ENCODE data around the gene HRH4. TPM values are rescaled to one million over a fixed set of nuclear protein-coding genes. Genes with fewer than 3 reads are reported as not detected.

The HRH4 gene
- polyA plus RNA-seq, 1 donor (not counting 4 experiments of a cell fraction or from before 2014, with no cell fraction given), result 0.03 TPM

DNA sequence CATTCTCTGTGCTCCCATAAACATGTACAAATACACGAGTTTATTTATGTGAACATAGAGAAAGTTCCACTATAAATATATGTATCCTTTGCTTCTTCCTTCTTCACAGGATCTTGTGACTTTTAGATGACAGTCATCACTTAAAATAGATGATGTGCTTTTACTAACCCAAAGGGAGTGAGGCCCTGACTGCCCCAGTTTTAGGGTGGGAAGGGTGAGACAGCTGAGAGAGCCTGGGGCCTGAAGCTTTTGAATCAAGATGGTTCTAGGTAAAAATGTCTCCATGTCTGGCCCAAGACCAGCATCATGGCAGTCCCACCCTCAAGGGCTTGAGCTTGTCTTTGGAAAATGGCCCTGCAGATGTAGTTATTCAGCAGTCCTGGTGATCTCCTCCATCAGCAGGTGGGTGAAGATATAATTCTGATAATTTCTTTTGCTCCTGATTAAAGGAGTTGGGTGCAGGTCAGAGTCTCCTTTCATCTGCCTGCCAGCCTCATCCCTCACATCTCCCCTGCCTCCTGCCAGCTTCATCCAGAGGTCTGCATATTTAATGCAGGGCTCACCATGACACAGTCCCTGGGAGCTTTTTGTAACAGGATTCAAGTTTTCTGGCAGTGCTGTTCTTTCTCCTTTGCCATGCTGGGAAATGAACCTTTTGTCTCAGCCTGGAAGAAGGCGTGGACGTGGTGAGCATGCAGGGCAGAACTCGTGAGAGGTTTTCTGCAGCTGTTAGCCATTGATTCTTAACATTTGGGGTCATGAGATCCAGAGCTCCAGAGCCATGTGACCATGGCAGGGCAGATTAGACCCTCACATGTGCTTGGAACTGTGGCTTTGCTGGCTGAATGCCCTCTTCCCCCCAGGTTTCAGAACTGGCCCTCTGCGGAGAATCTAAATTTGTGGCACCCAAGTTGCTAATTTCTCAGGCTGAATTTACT is 2.7 kb downstream of the HRH4 start:
- no peak overlapping the region for H3K27ac ChIP-seq (ENCODE audit: control insufficient read depth, insufficient read depth, low read length)
- TF ChIP-seq, protein P1, sequence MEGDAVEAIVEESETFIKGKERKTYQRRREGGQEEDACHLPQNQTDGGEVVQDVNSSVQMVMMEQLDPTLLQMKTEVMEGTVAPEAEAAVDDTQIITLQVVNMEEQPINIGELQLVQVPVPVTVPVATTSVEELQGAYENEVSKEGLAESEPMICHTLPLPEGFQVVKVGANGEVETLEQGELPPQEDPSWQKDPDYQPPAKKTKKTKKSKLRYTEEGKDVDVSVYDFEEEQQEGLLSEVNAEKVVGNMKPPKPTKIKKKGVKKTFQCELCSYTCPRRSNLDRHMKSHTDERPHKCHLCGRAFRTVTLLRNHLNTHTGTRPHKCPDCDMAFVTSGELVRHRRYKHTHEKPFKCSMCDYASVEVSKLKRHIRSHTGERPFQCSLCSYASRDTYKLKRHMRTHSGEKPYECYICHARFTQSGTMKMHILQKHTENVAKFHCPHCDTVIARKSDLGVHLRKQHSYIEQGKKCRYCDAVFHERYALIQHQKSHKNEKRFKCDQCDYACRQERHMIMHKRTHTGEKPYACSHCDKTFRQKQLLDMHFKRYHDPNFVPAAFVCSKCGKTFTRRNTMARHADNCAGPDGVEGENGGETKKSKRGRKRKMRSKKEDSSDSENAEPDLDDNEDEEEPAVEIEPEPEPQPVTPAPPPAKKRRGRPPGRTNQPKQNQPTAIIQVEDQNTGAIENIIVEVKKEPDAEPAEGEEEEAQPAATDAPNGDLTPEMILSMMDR (optimal IDR thresholded peaks at IDR 0.05 in 1 of 3, IDR thresholded peaks at IDR 0.05 in 1 of 3, conservative IDR thresholded peaks at IDR 0.05 in 1 of 3; ENCODE audit: extremely low read depth in 1 of 3, insufficient read depth in 2 of 3, low read length in 3 of 3), result no peak
- TF ChIP-seq EZH2 (IDR thresholded peaks at IDR 0.05; ENCODE audit: low read length), result no peak
- no peaks in the 10 kb centered on the region for H3K9me1 ChIP-seq (ENCODE audit: control insufficient read depth, extremely low read depth, insufficient read depth, low read length)
- H3K36me3 ChIP-seq (ENCODE audit: control insufficient read depth in 2 of 2, extremely low read depth in 1 of 2, insufficient read depth in 2 of 2, low read length in 2 of 2), result no peaks in the 10 kb centered on the region
- DNase-seq (ENCODE audit: low read depth, low spot score), result no peak
- no peaks in the 10 kb centered on the region for H3K4me1 ChIP-seq (ENCODE audit: control insufficient read depth, extremely low read depth, insufficient read depth, low read length)
- peaks cover 2% of the 10 kb centered on the region for H4K20me1 ChIP-seq (ENCODE audit: control insufficient read depth, extremely low read depth, insufficient read depth, low read length)
- no peaks in the 10 kb centered on the region for H3K79me2 ChIP-seq (ENCODE audit: control insufficient read depth, insufficient read depth, low read length)
- H2AFZ ChIP-seq (ENCODE audit: control insufficient read depth, low read length), result no peak overlapping the region
- no peak overlapping the region for H3K4me3 ChIP-seq (ENCODE audit: control insufficient read depth in 2 of 3, extremely low read depth in 1 of 3, insufficient read depth in 2 of 3, low read depth in 1 of 3, low read length in 3 of 3)
- H3K4me2 ChIP-seq (ENCODE audit: control insufficient read depth, extremely low read depth, insufficient read depth, low read depth, low read length), result no peak overlapping the region
- FAIRE-seq, result no peak
- H3K9ac ChIP-seq (ENCODE audit: control insufficient read depth, extremely low read depth, insufficient read depth, low read length), result no peak overlapping the region
- H3K9me3 ChIP-seq (ENCODE audit: control insufficient read depth, low read depth, low read length), result no peaks in the 10 kb centered on the region
- dilution Hi-C loops (cut with MboI; ENCODE audit: extremely low pct_ligation_motif_present, low sequenced_read_pairs), result no loop called here
- no peaks in the 10 kb centered on the region for H3K27me3 ChIP-seq (ENCODE audit: control insufficient read depth, extremely low read depth, insufficient read depth, low read length)

DNA sequence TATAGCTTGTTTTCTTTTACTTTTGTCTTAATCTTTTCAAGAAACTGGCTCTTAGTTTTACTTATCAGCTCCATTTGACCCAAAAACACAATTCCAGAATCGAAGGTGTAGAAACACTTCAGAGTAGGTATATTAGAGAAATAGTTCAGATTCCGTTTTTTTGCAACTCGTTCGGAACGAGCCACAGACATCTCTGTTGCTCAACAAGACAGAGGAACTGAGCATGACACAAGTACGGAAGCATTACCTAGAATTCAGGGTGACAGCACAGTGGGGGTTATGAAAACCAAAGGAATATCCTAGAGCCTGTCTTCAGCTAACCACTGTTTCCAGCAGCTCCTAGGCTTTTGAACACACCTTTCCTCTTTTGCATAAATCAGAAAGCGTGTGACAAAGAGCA is 5.0 kb downstream of the HRH4 start:
- dilution Hi-C loops (cut with MboI; ENCODE audit: extremely low pct_ligation_motif_present, low sequenced_read_pairs), result no loop called here
- no peak for FAIRE-seq

More for the DNA sequence above, 5.0 kb downstream of the HRH4 start:
- Histone ChIP-seq H3K79me2 (ENCODE audit: control insufficient read depth, insufficient read depth, low read length) (no peaks in the 10 kb centered on the region), H3K27ac (ENCODE audit: control insufficient read depth, insufficient read depth, low read length) (no peak overlapping the region), H3K4me2 (ENCODE audit: control insufficient read depth, extremely low read depth, insufficient read depth, low read depth, low read length) (no peak overlapping the region), H3K9me3 (ENCODE audit: control insufficient read depth, low read depth, low read length) (no peaks in the 10 kb centered on the region), H3K4me3 (ENCODE audit: control insufficient read depth in 2 of 3, extremely low read depth in 1 of 3, insufficient read depth in 2 of 3, low read depth in 1 of 3, low read length in 3 of 3) (no peak overlapping the region), H4K20me1 (ENCODE audit: control insufficient read depth, extremely low read depth, insufficient read depth, low read length) (peaks cover 2% of the 10 kb centered on the region), H3K4me1 (ENCODE audit: control insufficient read depth, extremely low read depth, insufficient read depth, low read length) (no peaks in the 10 kb centered on the region), H3K9me1 (ENCODE audit: control insufficient read depth, extremely low read depth, insufficient read depth, low read length) (no peaks in the 10 kb centered on the region), H3K27me3 (ENCODE audit: control insufficient read depth, extremely low read depth, insufficient read depth, low read length) (no peaks in the 10 kb centered on the region), H3K9ac (ENCODE audit: control insufficient read depth, extremely low read depth, insufficient read depth, low read length) (no peak overlapping the region), H3K36me3 (ENCODE audit: control insufficient read depth in 2 of 2, extremely low read depth in 1 of 2, insufficient read depth in 2 of 2, low read length in 2 of 2) (no peaks in the 10 kb centered on the region), H2AFZ (ENCODE audit: control insufficient read depth, low read length) (no peak overlapping the region)
- DNase-seq (ENCODE audit: low read depth, low spot score), result no peak
- TF ChIP-seq, protein P1 (optimal IDR thresholded peaks at IDR 0.05 in 1 of 3, IDR thresholded peaks at IDR 0.05 in 1 of 3, conservative IDR thresholded peaks at IDR 0.05 in 1 of 3; ENCODE audit: extremely low read depth in 1 of 3, insufficient read depth in 2 of 3, low read length in 3 of 3), result no peak
- no peak for TF ChIP-seq EZH2 (IDR thresholded peaks at IDR 0.05; ENCODE audit: low read length)

Data from keratinocyte (primary cell).